NCI-H526 treated with DMSO at 0.1 percent for 48 hours (cell line): ENCODE data around the gene ZNF514.
"Not testable (repeated sequence)": the region's sequence is repeated elsewhere in the genome, so short reads cannot be mapped to it uniquely, and the experiment has no call there.

Experiments used
- DNase-seq: peaks from one replicate; lab custom pipeline; 2025; lab: John Stamatoyannopoulos, UW

The ZNF514 gene

GRCh38 chr2:95122197-95122551 lies 37.5 kb downstream of the ZNF514 start:
- DNase-seq = no peak

DNA sequence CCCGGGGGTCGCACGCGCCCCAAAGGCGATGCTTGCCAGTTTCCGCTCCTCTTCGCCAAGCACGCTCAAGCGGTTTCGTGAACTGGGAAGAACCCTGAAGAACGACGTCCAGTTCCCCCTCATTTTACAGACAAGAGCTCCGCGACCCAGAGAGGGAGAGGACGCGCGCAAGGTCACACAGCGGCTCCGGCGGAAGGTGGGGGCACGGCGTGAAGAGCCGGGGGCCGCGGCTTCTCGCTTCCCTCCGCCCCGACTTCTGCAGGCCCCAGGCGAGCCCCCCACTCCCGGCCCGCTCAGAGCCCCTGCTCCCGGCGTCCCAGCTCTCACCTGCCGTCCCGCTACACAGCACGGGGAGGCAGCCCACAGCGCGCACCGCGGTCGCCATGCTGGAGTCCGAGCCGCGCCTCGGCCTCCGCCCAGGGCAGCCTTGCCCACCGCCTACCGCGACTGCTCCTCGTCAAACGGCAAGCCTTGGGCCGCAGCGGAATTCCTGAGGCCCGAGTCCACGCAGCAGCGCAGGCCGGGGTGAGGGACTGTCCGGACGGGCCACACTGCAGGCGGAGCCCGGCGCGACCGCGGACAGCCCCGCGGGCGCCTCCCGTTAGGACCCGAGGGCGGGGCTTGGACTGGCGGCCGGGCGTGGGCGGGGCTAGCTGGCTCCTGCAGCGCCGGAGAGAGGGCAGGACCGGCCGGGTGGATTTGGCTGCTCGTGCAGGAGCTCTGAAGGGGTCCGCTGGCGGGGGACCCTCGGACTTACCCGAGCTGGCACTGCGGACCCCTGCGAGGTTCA lies 38.0 kb downstream of the ZNF514 start, which contains the start of gene MRPS5:
Gene MRPS5, minus strand, starts transcription at position 402 of the 790 bp plus-strand sequence. Its CDS starts 17 bp downstream, at position 385.
- DNase-seq = peak; percentile 50

DNA sequence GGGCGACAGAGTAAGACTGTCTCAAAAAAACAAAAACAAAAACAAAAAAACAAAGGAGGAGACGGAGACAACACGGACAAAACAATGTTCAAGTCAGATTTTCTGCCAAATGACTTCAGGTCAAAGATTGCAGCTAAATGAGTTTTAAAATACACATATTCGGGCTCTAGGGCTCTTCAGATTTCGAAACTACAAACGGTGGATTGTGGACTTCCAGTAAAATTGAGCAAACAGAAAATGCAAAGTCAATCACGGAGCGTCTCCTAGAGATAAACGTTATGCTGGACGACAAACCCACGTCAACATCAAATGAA lies 38.6 kb downstream of the ZNF514 start:
- no peak for DNase-seq

DNA sequence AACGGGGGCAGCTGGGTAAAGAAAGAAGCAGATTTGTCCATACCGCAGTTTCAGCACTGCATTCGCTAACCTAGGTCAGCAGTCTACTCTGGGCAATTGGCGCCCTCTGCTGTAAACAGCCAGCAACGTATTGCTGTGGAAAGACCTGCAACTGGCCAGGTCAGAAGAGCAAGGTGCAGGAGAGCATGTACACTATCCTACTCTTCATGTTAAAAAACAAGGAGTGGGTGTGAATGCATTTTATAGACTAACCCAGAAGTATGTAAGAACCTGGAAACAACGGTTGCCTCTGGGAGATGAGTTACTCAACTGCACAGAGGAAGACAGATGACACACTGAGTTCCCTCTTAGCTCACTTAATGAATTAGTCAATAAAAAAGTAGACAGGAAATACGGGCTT lies 44.2 kb downstream of the ZNF514 start:
- peak; percentile 25 for DNase-seq

DNA sequence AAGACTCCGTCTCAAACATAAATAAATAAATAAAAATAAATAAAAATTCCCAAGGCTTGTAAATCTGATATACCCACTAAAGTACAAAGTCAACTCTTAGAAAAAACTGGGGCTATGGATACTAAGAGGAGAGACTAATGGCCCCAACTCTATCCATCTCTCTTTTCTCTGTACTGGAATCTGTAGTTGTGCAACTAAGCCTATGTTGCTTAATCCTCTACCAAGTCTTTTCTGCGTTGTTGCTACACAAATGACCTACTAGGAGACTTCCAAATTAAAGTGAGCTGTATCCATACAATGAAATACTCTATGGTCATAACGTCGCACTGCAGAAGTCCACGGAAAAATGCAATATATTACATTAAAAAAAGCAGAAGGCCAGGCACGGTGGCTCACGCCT lies 46.2 kb downstream of the ZNF514 start:
- DNase-seq = no peak

DNA sequence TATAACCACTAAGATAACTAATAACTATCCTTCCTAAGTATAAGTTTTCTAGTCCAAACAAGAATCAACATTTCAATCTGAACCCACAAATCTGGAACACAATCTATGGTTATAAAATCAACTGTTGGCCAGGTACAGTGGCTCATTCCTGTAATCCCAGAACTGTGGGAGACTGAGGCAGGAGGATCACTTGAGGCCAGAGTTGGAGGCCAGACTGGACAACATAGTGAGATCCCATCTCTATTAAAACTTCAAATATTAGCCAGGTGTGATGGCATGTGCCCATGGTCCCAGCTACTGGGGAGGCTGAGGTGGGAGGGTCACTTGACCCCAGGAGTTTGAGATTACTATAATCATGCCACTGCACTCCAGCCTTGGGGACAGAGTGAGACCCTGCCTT lies 49.3 kb downstream of the ZNF514 start:
- no peak for DNase-seq

DNA sequence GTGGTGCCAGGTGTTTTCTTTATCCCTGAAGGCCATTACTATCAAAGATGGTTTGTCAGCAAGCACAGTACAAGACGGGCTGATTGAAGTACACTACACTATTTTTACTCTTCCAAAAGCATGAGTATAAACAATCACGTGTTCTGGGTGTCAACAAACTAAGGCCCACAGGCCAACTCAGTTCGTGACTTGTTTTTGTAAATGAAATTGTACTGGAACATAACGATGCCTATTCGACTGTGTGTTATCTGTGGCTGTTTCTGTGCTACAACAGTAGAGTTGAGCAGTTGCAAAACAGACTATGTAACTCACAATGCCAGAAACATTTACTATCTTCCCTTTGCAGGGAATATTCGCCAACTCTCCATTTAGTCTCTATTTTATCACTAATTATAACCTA lies 50.4 kb downstream of the ZNF514 start:
- DNase-seq = no peak

DNA sequence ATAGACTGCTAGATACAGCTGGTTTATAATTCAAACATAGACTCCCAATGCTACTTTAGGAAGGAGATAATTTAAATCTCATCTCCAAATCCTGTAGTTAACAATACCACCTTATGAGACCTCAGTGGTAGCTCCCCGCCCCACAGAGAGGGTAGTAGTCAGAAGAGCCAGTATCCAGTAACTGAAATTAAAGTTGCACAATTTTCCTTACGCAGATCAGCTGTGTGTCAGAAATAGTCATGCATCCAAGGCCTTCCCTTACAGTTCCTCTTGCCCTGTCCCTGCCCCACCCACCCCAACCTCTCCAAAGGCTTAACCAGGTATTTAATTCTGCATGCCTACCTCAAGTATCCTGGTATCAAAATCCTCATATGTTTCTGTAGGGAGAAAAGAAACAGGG lies 53.6 kb downstream of the ZNF514 start:
- DNase-seq = no peak

DNA sequence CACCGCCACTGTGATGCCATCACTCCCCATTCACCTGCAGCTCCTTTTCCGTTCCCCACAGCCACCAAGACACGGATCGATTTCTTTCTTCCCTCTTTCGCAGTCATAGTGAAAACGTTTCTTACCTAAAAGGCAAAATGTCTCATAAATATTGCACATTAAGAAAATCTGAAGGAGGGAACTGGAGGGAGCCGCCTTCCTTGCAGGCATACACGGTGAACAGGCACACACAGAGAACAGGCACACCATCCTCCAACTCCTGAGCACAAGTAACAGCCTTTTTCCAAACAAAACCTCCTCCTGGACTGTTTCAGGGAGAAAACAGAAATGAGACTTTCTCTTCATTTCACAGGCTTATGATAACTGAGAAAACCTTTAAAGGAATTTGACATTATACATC lies 55.0 kb downstream of the ZNF514 start:
- no peak for DNase-seq

GRCh38 chr2:95099910-95100309 lies 59.7 kb downstream of the ZNF514 start:
- no peak for DNase-seq

DNA sequence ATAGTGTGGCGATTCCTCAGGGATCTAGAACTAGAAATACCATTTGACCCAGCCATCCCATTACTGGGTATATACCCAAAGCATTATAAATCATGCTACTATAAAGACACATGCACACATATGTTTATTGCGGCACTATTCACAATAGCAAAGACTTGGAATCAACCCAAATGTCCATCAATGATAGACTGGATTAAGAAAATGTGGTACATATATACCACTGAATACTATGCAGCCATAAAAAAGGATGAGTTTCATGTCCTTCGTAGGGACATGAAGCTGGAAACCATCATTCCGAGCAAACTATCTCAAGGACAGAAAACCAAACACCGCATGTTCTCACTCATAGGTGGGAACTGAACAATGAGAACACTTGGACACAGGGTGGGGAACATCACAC lies 61.4 kb downstream of the ZNF514 start:
- not testable (repeated sequence) for DNase-seq
